Suprapubic skin (tissue), 4 donors: Measurements from ENCODE around the gene ZNF394.

ENCODE experiments used
- EP300 ChIP-seq: sonication (generic); formaldehyde crosslinking; IDR thresholded peaks from one replicate; pipeline ENCODE4 v1.6.1; 2017; ENCODE audit warnings: antibody characterized with exemption
- POLR2AphosphoS5 ChIP-seq, 3 donors: sonication (generic); formaldehyde crosslinking; IDR thresholded peaks; one replicate each; pipeline ENCODE4 v1.6.1; 2017; ENCODE audit warnings: antibody characterized with exemption in 3 of 3
- TF ChIP-seq, protein P1 (sequence below), 2 donors: fragments of 200-600 bp in 1 of 2; fragments of 450-650 bp in 1 of 2; sonication (generic) in 1 of 2; IDR thresholded peaks; one replicate each; pipeline ENCODE4 v1.5.1; 2016 to 2019; ENCODE audit warnings: antibody characterized with exemption in 2 of 2, mild to moderate bottlenecking in 1 of 2, moderate library complexity in 1 of 2

DNA sequence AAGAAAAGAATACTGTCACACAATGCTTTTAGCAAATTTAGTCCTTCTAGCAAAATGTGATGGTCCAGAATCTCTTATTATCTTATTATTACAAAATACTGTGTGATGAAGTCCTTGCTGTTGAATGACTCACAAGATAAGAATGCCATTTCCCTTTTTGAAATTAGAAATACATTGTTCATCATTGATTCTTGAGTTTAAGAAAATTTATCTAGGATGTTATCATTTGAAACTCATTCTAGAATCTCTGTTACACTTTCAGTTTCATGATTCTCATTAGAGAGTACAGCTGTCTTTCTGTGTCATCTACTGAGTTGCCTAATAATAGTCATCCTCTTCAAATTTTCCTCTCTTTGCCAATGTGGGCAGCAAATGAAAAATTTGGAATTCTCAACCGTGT, 14.0 kb upstream of the ZNF394 start:
- no peak for TF ChIP-seq EP300
- TF ChIP-seq, protein P1, sequence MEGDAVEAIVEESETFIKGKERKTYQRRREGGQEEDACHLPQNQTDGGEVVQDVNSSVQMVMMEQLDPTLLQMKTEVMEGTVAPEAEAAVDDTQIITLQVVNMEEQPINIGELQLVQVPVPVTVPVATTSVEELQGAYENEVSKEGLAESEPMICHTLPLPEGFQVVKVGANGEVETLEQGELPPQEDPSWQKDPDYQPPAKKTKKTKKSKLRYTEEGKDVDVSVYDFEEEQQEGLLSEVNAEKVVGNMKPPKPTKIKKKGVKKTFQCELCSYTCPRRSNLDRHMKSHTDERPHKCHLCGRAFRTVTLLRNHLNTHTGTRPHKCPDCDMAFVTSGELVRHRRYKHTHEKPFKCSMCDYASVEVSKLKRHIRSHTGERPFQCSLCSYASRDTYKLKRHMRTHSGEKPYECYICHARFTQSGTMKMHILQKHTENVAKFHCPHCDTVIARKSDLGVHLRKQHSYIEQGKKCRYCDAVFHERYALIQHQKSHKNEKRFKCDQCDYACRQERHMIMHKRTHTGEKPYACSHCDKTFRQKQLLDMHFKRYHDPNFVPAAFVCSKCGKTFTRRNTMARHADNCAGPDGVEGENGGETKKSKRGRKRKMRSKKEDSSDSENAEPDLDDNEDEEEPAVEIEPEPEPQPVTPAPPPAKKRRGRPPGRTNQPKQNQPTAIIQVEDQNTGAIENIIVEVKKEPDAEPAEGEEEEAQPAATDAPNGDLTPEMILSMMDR (IDR thresholded peaks at IDR 0.05) = no peak
- TF ChIP-seq POLR2AphosphoS5 (IDR thresholded peaks at IDR 0.05) = no peak
